IPS-18c (cell line): ENCODE results near the gene COL9A3.
"Not testable (repeated sequence)": the region's sequence is repeated elsewhere in the genome, so short reads cannot be mapped to it uniquely, and the experiment has no call there.

Source experiments
- H3K4me3 ChIP-seq: 2 replicates; pipeline ENCODE4 v1.7.0; 2013; ENCODE audit warnings: low read depth, mild to moderate bottlenecking, low read length, moderate library complexity; ENCODE audit not compliant: insufficient read depth
- H3K9me3 ChIP-seq: one replicate; pipeline ENCODE4 v1.6.1; 2013; ENCODE audit warnings: mild to moderate bottlenecking, low read length, moderate library complexity; ENCODE audit not compliant: control insufficient read depth, insufficient read depth

The COL9A3 gene

GRCh38 chr20:62835931-62836861, 19.3 kb downstream of the COL9A3 start:
- H3K9me3 ChIP-seq: no peaks in the 10 kb centered on the region
- no peak overlapping the region for H3K4me3 ChIP-seq

DNA sequence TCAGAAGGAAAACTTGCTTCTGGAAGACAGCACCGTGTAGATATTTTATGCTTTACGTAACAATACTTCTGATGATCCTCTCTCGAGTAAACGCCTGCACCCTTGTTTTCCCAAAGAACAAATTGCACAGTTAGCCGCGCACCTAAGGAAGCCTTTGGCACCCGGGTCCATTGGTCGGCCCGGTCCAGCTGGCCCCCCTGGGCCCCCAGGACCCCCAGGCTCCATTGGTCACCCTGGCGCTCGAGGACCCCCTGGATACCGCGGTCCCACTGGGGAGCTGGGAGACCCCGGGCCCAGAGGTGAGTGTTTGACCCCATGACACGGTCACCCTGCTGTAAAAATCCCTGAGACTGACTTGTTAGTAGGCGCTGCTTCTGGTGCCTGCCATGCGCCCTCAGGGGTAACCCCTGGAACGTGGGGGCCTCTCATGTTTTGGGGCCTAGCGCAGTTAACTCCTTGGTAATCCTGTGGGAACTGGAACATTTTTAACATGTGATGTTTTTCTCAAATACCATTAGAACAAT, 20.2 kb downstream of the COL9A3 start:
- no peak overlapping the region for H3K4me3 ChIP-seq
- H3K9me3 ChIP-seq: no peaks in the 10 kb centered on the region

GRCh38 chr20:62837790-62838127, 20.9 kb downstream of the COL9A3 start:
- H3K4me3 ChIP-seq: no peak overlapping the region

DNA sequence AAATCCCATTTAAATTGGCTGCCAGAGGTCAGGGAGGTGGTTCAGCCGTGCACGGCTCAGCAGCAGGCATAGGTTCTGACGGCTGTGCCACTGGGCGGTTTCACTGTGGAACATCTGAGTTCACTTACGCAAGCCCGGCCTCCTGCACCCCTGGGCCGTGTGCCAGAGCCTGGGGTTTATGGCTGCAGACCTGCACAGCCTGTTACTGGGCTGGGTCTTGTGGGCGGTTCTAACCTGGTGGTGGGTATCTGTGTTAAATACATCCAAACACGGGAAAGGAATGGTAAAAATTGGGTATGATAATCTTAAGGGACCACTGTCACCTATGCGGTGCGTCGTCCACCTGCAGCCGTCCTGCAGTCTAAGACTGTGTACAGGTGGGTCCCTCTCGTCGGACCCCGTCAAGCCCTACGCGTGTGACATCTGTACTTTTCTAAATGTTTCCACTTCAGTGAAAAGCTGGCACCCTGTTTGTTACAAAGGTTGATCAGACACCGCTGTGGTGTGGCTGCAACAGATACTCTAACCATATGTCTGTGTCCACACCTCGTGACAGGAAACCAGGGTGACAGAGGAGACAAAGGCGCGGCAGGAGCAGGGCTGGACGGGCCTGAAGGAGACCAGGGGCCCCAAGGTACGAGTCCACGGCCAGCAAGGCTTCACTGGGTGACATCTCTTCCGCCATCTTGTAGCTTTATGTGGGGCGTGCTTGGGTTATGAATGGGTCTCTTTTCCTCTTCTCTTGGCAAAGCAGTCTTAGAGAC, 21.5 kb downstream of the COL9A3 start:
- no peaks in the 10 kb centered on the region for H3K9me3 ChIP-seq
- no peak overlapping the region for H3K4me3 ChIP-seq

More at GRCh38 chr20:62837790-62838127, 20.9 kb downstream of the COL9A3 start:
- no peaks in the 10 kb centered on the region for H3K9me3 ChIP-seq

DNA sequence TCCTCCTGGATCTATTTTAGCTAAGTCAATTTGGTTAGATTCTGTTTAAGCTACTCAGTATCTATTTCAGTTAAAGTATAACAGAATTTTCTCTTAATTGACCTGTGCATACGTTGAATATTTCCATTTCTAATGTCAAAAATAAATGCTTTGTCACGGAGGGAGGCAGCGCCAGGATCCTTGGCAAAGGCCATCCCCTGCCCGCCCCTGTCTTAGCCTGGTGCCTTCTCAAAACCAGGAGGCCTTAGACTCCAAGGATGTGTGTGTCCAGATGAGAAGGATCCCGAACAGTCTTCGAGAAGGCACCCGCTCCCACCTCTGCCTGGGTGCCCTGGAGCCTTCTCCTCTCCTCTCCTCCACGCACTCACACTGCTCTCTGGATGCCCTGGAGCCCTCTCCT, 22.4 kb downstream of the COL9A3 start:
- H3K4me3 ChIP-seq: no peak overlapping the region
- H3K9me3 ChIP-seq: no peaks in the 10 kb centered on the region

- Histone ChIP-seq H3K9me3 (no peaks in the 10 kb centered on the region), H3K4me3 (no peak overlapping the region)
Observed at GRCh38 chr20:62839816-62840215, 23.0 kb downstream of the COL9A3 start.

GRCh38 chr20:62840244-62841197, 23.7 kb downstream of the COL9A3 start:
- Histone ChIP-seq H3K4me3 (no peak overlapping the region), H3K9me3 (no peaks in the 10 kb centered on the region)

- Histone ChIP-seq H3K4me3 (no peak overlapping the region), H3K9me3 (no peaks in the 10 kb centered on the region)
Observed at GRCh38 chr20:62841705-62842212, 24.9 kb downstream of the COL9A3 start.

- H3K4me3 ChIP-seq: no peak overlapping the region
- H3K9me3 ChIP-seq: no peaks in the 10 kb centered on the region
Observed at GRCh38 chr20:62843656-62844055, 26.8 kb downstream of the COL9A3 start.

DNA sequence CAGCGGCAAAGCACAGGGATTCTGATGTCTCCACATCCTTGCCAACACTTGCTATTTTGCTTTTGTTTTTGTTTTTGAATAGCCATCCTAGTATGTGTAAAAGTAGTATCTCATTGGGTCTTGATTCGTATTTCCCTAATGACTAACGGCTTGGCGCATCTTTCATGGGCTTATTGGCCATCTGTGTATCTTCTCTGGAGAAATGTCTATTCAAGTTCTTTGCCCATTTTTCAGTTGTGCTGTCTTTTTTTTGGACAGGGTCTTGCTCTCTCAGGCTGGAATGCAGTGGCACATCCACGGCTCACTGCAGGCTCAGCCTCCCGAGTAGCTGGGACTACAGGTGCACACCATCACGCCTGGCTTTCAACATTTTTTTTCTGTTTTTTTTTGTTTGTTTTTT, 27.3 kb downstream of the COL9A3 start:
- H3K9me3 ChIP-seq: no peaks in the 10 kb centered on the region
- no peak overlapping the region for H3K4me3 ChIP-seq

- no peaks in the 10 kb centered on the region for H3K9me3 ChIP-seq
- H3K4me3 ChIP-seq: no peak overlapping the region
Observed at GRCh38 chr20:62845416-62846160, 28.7 kb downstream of the COL9A3 start.

- Histone ChIP-seq H3K9me3 (no peaks in the 10 kb centered on the region), H3K4me3 (no peak overlapping the region)
Observed at GRCh38 chr20:62846166-62846890, 29.5 kb downstream of the COL9A3 start.

DNA sequence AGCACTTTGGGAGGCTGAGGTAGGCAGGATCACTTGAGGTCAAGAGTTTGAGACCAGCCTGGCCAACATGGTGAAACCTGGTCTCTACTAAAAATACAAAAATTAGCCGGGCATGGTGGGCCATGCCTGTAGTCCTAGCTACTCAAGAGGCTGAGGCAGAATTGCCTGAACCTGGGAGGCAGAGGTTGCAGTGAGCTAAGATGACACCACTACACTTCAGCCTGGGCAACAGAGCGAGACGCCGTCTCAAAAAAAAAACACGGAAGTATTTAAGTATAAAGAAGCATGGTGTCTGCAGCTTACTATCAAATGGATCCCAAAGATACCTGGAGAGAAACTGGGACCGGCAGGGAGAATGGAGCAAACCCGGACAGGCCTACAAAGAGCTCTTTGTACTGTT, 32.1 kb downstream of the COL9A3 start:
- H3K4me3 ChIP-seq, H3K9me3 ChIP-seq: not testable (repeated sequence)

DNA sequence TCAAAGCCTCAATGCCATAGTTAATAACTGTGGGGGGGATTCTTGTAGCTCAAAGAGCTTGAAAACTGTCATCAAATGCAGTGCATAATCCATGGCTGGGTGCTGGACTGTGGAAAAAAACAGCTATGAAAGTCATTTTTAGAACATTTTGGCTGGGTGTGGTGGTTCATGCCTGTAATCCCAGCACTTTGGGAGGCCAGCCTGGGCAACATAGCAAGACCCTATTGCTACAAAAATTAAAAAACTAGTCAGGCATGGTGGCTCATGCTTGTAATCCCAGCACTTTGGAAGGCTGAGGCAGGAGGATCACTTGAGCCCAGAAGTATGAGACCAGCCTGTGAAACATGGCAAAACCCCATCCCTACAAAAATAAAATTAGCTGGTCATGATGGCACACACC, 32.6 kb downstream of the COL9A3 start:
- no peak overlapping the region for H3K4me3 ChIP-seq
- no peaks in the 10 kb centered on the region for H3K9me3 ChIP-seq

GRCh38 chr20:62850333-62850974, 33.6 kb downstream of the COL9A3 start:
- no peak overlapping the region for H3K4me3 ChIP-seq
- H3K9me3 ChIP-seq: no peaks in the 10 kb centered on the region
